Body of pancreas (tissue), 4 donors: ENCODE measurements around the gene ZFP92. TPM values are rescaled to one million over a fixed set of nuclear protein-coding genes. Genes with fewer than 3 reads are reported as not detected.
A peak's percentile ranks its signal among the peaks of the same experiment; 100 is the strongest.

Experiments
- ATAC-seq: fragments of 150-250 bp; one replicate; pipeline ENCODE4 v1.9.1; 2016
- DNase-seq, 4 donors: peaks; one replicate each; pipeline ENCODE4 v3.0.0-alpha.2; 2019
- H3K27ac ChIP-seq, 4 donors: fragments of 200-600 bp; sonication (generic); 1 replicate in 3 of 4; 2 replicates in 1 of 4; pipeline versions ENCODE4 v1.5.1 to v1.6.1; 2016 to 2019; ENCODE audit warnings: mild to moderate bottlenecking in 1 of 4, mixed read lengths in 1 of 4, moderate library complexity in 1 of 4
- H3K27me3 ChIP-seq, 2 donors: fragments of 200-600 bp; sonication (generic); one replicate each; pipeline ENCODE4 v1.6.0; 2016; ENCODE audit warnings: mild to moderate bottlenecking in 1 of 2
- H3K36me3 ChIP-seq, 2 donors: fragments of 200-600 bp; sonication (generic); replicated peaks in 1 of 2; 2 replicates each; pipeline ENCODE4 v1.5.1; 2016; ENCODE audit warnings: low read depth in 2 of 2; ENCODE audit not compliant: insufficient read depth in 1 of 2
- H3K4me1 ChIP-seq: fragments of 200-600 bp; sonication (generic); one replicate; pipeline ENCODE4 v1.6.0; 2016
- H3K4me3 ChIP-seq, 2 donors: fragments of 200-600 bp; sonication (generic); 1 replicate in 1 of 2; 2 replicates in 1 of 2; pipeline ENCODE4 v1.5.1; 2016 to 2019
- H3K9me3 ChIP-seq, 3 donors: fragments of 200-600 bp; sonication (generic); 1 replicate in 2 of 3; 2 replicates in 1 of 3; pipeline ENCODE4 v1.5.1; 2016
- POLR2A ChIP-seq, 3 donors: fragments of 450-650 bp; IDR thresholded peaks; one replicate each; pipeline ENCODE4 v1.6.1; 2016; ENCODE audit warnings: antibody characterized with exemption in 3 of 3, mild to moderate bottlenecking in 2 of 3
- WGBS, 2 donors: methylation state at CpG; one replicate each; pipeline ENCODE4 v1.1.5; 2017; 5-methylcytosine and 5-hydroxymethylcytosine counted together
- intact Hi-C: fragments of 100-400 bp; cut with DNase I; formaldehyde crosslinking; loops from one replicate; pipeline ENCODE4 v1.15.1; 2023
- total RNA-seq, 2 donors: library from RNA; depleted of rRNA; stranded (reverse); fragments of >200 nt; gene quantifications; one replicate each; pipeline ENCODE4 v1.1.0, GENCODE V29; 2016
- TF ChIP-seq, protein P1 (sequence below), 7 experiments: fragments of 450-650 bp in 4 of 7; fragments of 200-600 bp in 3 of 7; sonication (generic) in 3 of 7; IDR thresholded peaks; one replicate each; pipeline ENCODE4 v1.5.1; 2016 to 2019; ENCODE audit warnings: antibody characterized with exemption in 7 of 7

The ZFP92 gene
- total RNA-seq, 2 donors from 2014 or later = 0.33 to 0.78 TPM

DNA sequence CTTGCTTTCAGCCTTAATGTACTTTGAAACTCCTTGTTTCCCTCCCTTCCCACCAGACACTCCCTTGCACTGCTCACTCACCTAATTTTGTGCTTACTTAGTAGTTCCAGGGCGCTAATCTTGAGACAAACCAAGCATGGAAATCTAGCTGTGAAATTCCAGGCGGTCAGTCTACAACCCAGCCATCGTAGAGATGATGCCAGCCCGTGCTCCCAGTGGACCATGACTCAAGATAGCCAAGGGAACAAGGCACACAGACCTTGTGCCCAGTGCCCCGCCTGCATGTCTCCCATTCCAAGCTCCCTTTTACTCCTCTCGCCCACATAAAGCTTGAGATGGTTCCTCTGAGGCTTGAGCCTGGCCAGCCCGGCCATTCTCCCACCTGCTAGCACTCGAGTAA, 23.5 kb downstream of the ZFP92 start:
- DNase-seq (no peak), ATAC-seq (no peak)
- Histone ChIP-seq H3K27me3 (no peaks in the 10 kb centered on the region), H3K27ac (no peak overlapping the region), H3K36me3 (no peaks in the 10 kb centered on the region), H3K9me3 (no peaks in the 10 kb centered on the region), H3K4me1 (no peaks in the 10 kb centered on the region), H3K4me3 (no peak overlapping the region)
- WGBS, 2 donors = 80 to 87% methylated on average over 1 to 7 of the region's 8 CpGs
- TF ChIP-seq POLR2A (IDR thresholded peaks at IDR 0.05) = no peak
- TF ChIP-seq, protein P1, sequence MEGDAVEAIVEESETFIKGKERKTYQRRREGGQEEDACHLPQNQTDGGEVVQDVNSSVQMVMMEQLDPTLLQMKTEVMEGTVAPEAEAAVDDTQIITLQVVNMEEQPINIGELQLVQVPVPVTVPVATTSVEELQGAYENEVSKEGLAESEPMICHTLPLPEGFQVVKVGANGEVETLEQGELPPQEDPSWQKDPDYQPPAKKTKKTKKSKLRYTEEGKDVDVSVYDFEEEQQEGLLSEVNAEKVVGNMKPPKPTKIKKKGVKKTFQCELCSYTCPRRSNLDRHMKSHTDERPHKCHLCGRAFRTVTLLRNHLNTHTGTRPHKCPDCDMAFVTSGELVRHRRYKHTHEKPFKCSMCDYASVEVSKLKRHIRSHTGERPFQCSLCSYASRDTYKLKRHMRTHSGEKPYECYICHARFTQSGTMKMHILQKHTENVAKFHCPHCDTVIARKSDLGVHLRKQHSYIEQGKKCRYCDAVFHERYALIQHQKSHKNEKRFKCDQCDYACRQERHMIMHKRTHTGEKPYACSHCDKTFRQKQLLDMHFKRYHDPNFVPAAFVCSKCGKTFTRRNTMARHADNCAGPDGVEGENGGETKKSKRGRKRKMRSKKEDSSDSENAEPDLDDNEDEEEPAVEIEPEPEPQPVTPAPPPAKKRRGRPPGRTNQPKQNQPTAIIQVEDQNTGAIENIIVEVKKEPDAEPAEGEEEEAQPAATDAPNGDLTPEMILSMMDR (IDR thresholded peaks at IDR 0.05) = no peak
- intact Hi-C loops = no loop called here

DNA sequence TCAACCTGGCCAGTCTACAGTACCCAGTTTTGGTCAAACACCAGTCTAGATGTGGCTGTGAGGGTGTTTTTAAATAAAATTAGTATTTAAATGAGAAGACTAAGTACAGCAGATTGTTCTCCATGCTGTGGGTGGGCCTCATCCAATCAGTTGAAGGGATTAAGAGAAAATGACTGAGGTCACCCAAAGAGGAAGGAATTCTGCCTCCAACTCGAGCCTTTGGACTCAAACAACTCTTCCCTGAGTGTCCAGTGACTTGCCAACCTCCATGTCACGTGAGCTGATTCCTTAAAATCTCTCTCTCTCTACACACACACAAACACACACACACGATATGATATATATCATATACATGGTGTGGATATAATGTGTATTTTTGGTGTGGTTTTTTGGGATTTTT, 24.6 kb downstream of the ZFP92 start:
- Histone ChIP-seq H3K27ac (no peak overlapping the region), H3K9me3 (no peaks in the 10 kb centered on the region), H3K4me3 (no peak overlapping the region), H3K4me1 (no peaks in the 10 kb centered on the region), H3K36me3 (no peaks in the 10 kb centered on the region), H3K27me3 (no peaks in the 10 kb centered on the region)
- intact Hi-C loops = no loop called here
- 36 to 61% methylated on average over 3 of the region's 3 CpGs for WGBS, 2 donors
- DNase-seq (no peak), ATAC-seq (no peak)
- TF ChIP-seq, protein P1 (IDR thresholded peaks at IDR 0.05) = no peak
- TF ChIP-seq POLR2A (IDR thresholded peaks at IDR 0.05) = no peak

DNA sequence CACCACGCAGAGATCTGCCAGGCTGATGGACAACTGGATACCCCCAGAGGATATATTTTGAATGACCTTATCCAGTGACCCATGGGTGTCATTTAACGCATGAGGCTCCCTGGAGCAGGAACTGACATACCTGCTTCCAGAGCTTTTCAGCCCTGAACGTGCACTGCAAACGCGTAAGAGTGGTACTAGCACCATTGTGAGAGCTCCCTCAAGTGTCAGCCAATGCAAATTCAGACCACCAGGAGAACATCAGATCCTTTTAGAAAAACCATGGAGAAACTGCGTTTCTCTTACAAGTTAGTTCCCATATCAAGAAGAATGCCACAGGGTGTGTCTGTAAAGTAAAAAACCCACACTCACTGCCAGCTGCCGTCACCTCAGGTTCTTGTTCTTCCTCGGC, 27.3 kb downstream of the ZFP92 start:
- H3K27me3 ChIP-seq = no peaks in the 10 kb centered on the region
- WGBS, 2 donors = 15 to 22% methylated on average over 4 to 8 of the region's 8 CpGs

DNA sequence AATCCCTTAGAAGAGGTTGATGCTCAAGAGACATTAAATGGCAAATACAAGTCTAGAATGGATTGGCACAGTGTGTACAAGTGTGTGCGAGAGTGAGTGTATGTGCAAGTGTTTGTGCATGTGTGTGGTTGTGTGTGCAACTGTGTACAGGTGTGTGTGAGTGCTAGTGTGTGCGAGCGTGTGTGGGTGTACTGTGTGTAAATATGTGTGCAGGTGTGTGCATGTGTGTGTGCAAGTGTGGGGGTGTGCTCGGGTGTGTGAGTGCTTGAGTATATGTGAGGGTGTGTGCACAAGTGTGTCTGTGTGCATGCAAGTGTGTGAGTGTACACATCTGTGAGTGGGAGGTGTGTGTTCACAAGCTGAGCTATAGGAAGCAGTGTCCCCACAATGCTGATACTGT, 28.7 kb downstream of the ZFP92 start:
- H3K27ac ChIP-seq = no peak overlapping the region
- no peaks in the 10 kb centered on the region for H3K27me3 ChIP-seq
- intact Hi-C loops = no loop called here
- H3K36me3 ChIP-seq = no peaks in the 10 kb centered on the region
- ATAC-seq (no peak), DNase-seq (no peak)
- H3K4me1 ChIP-seq = no peaks in the 10 kb centered on the region
- H3K4me3 ChIP-seq = no peak overlapping the region
- 63 to 70% methylated on average over 4 of the region's 4 CpGs for WGBS, 2 donors
- H3K9me3 ChIP-seq = no peaks in the 10 kb centered on the region
- no peak for TF ChIP-seq POLR2A (IDR thresholded peaks at IDR 0.05)
- TF ChIP-seq, protein P1 (IDR thresholded peaks at IDR 0.05) = no peak

More for the DNA sequence above, 27.3 kb downstream of the ZFP92 start:
- no peak for ATAC-seq
- no peak overlapping the region for H3K4me3 ChIP-seq
- no peak overlapping the region for H3K27ac ChIP-seq
- no peaks in the 10 kb centered on the region for H3K9me3 ChIP-seq
- DNase-seq = peak in 1 of 4 donors; percentile 26
- H3K36me3 ChIP-seq = no peaks in the 10 kb centered on the region
- intact Hi-C loops = no loop called here
- no peak for TF ChIP-seq POLR2A (IDR thresholded peaks at IDR 0.05)
- TF ChIP-seq, protein P1 (IDR thresholded peaks at IDR 0.05) = peak in 3 of 7 experiments; percentile 8 to 18 (median 17)
- H3K4me1 ChIP-seq = no peaks in the 10 kb centered on the region

DNA sequence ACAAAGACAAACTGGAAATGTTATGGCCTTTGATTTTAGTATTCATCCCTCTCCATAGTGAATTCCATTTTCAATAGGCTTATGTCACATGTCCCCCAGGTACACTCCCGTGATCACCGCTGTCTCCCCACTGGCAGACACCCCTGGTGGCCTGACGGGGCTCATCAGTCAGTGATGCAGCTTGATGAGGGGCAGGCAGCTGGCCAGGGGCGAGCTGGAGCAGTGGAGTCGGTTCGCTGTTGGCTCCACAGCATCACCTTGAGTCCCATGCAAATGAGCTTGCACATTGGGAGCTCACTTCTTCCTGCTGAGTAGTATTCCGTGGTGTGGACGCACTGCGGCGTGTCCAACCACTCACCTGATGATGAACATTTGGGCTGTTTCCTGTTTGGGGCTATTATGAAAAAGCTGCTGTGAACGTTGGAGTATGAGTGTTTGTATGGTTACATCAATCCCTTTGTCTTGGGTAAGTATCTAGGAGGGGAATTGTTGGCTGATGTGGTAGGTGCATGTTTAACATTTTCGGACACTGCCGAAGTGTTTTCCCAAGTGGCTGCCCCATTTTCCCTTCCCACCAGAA, 29.4 kb downstream of the ZFP92 start:
- intact Hi-C loops = no loop called here
- no peak overlapping the region for H3K27ac ChIP-seq
- no peak for DNase-seq
- no peaks in the 10 kb centered on the region for H3K4me1 ChIP-seq
- TF ChIP-seq POLR2A (IDR thresholded peaks at IDR 0.05) = no peak
- TF ChIP-seq, protein P1 (IDR thresholded peaks at IDR 0.05) = no peak
- no peak overlapping the region for H3K4me3 ChIP-seq
- WGBS, 2 donors = 43 to 69% methylated on average over 4 to 10 of the region's 13 CpGs
- no peaks in the 10 kb centered on the region for H3K27me3 ChIP-seq
- H3K9me3 ChIP-seq = no peaks in the 10 kb centered on the region
- no peak for ATAC-seq
- H3K36me3 ChIP-seq = no peaks in the 10 kb centered on the region
